NCI-H1694 (cell line): ENCODE data around the gene YLPM1.
A peak's percentile ranks its signal among the peaks of the same experiment; 100 is the strongest.

Experiments used
- DNase-seq: peaks from one replicate; lab custom pipeline; 2025; lab: John Stamatoyannopoulos, UW

The YLPM1 gene

GRCh38 chr14:74843653-74844052 is 80.5 kb downstream of the YLPM1 start:
- DNase-seq: no peak

GRCh38 chr14:74846168-74846567 is 83.1 kb downstream of the YLPM1 start:
- no peak for DNase-seq

GRCh38 chr14:74846968-74847665 is 84.0 kb downstream of the YLPM1 start:
- no peak for DNase-seq

- no peak for DNase-seq
These were observed 85.7 kb downstream of the YLPM1 start for GRCh38 chr14:74848768-74849167.

GRCh38 chr14:74852922-74853530 is 89.9 kb downstream of the YLPM1 start:
- no peak for DNase-seq

- DNase-seq: no peak
These were observed 90.5 kb downstream of the YLPM1 start for GRCh38 chr14:74853581-74853980.

GRCh38 chr14:74855021-74855420 is 91.9 kb downstream of the YLPM1 start:
- DNase-seq: no peak

- no peak for DNase-seq
These were observed 92.8 kb downstream of the YLPM1 start for GRCh38 chr14:74855945-74856344.

GRCh38 chr14:74856366-74856765 is 93.2 kb downstream of the YLPM1 start:
- no peak for DNase-seq

- no peak for DNase-seq
These were observed 94.9 kb downstream of the YLPM1 start for GRCh38 chr14:74858022-74858421.

- DNase-seq: no peak
These were observed 96.8 kb downstream of the YLPM1 start for GRCh38 chr14:74859757-74860552.

- peak; percentile 98 for DNase-seq
These were observed 98.0 kb downstream of the YLPM1 start for GRCh38 chr14:74860899-74861733.

- DNase-seq: no peak
These were observed 98.6 kb downstream of the YLPM1 start for GRCh38 chr14:74861734-74862090.

GRCh38 chr14:74863274-74863673 is 100.2 kb downstream of the YLPM1 start:
- no peak for DNase-seq

- no peak for DNase-seq
These were observed 101.1 kb downstream of the YLPM1 start for GRCh38 chr14:74864198-74864597.

GRCh38 chr14:74865156-74865555 is 102.0 kb downstream of the YLPM1 start:
- DNase-seq: no peak

GRCh38 chr14:74866708-74867389 is 103.7 kb downstream of the YLPM1 start:
- no peak for DNase-seq

- DNase-seq: peak; percentile 86
These were observed 104.6 kb downstream of the YLPM1 start for GRCh38 chr14:74867673-74868072.

- no peak for DNase-seq
These were observed 105.6 kb downstream of the YLPM1 start for GRCh38 chr14:74868739-74869138.

- no peak for DNase-seq
These were observed 108.7 kb downstream of the YLPM1 start for GRCh38 chr14:74871819-74872218.

GRCh38 chr14:74875204-74875603 is 112.1 kb downstream of the YLPM1 start:
- DNase-seq: no peak
